NOMO-1 treated with DMSO at 0.1 percent for 48 hours (cell line): ENCODE results near the gene BFSP1.

Experiments
- DNase-seq: peaks from one replicate; lab custom pipeline; 2025; ENCODE audit not compliant: unreplicated experiment; lab: John Stamatoyannopoulos, UW

BFSP1 gene

GRCh38 chr20:17558154-17558940 lies 27.2 kb upstream of the BFSP1 start:
- DNase-seq: peak; percentile 44

GRCh38 chr20:17557675-17558006 lies 26.5 kb upstream of the BFSP1 start:
- DNase-seq: no peak

GRCh38 chr20:17556837-17557674 lies 25.9 kb upstream of the BFSP1 start:
- no peak for DNase-seq

GRCh38 chr20:17555106-17555505 lies 23.9 kb upstream of the BFSP1 start:
- no peak for DNase-seq

GRCh38 chr20:17549131-17549530 lies 18.0 kb upstream of the BFSP1 start:
- no peak for DNase-seq

GRCh38 chr20:17545127-17545526 lies 13.9 kb upstream of the BFSP1 start:
- DNase-seq: no peak

GRCh38 chr20:17543531-17544131 lies 12.5 kb upstream of the BFSP1 start:
- no peak for DNase-seq

- DNase-seq: no peak
Measured at GRCh38 chr20:17542993-17543412, 11.8 kb upstream of the BFSP1 start.

- no peak for DNase-seq
Measured at GRCh38 chr20:17542481-17542880, 11.3 kb upstream of the BFSP1 start.

- no peak for DNase-seq
Measured at GRCh38 chr20:17541996-17542395, 10.8 kb upstream of the BFSP1 start.

- no peak for DNase-seq
Measured at GRCh38 chr20:17541596-17541995, 10.4 kb upstream of the BFSP1 start.

- peak; percentile 25 for DNase-seq
Measured at GRCh38 chr20:17538517-17539170, 7.5 kb upstream of the BFSP1 start.

- DNase-seq: no peak
Measured at GRCh38 chr20:17537959-17538358, 6.8 kb upstream of the BFSP1 start.

- peak; percentile 66 for DNase-seq
Measured at GRCh38 chr20:17536944-17537444, 5.8 kb upstream of the BFSP1 start.

- DNase-seq: no peak
Measured at GRCh38 chr20:17534077-17534476, 2.9 kb upstream of the BFSP1 start.

- peak; percentile 23 for DNase-seq
Measured at GRCh38 chr20:17533396-17533795, 2.2 kb upstream of the BFSP1 start.

GRCh38 chr20:17531665-17532025 lies 466 bp upstream of the BFSP1 start:
- no peak for DNase-seq

GRCh38 chr20:17530153-17530552 lies 1.0 kb downstream of the BFSP1 start:
- no peak for DNase-seq

- DNase-seq: no peak
Measured at GRCh38 chr20:17529586-17529985, 1.6 kb downstream of the BFSP1 start.

GRCh38 chr20:17525650-17526049 lies 5.5 kb downstream of the BFSP1 start:
- no peak for DNase-seq

GRCh38 chr20:17525132-17525531 lies 6.0 kb downstream of the BFSP1 start:
- DNase-seq: no peak
